ENCODE measurements around the gene NMUR1. TPM values are rescaled to one million over a fixed set of nuclear protein-coding genes. Genes with fewer than 3 reads are reported as not detected.

NMUR1 gene
- total and polyA plus RNA-seq, 3 donors from 2014 or later: 2.7 to 3.7 (median 3.2) TPM

DNA sequence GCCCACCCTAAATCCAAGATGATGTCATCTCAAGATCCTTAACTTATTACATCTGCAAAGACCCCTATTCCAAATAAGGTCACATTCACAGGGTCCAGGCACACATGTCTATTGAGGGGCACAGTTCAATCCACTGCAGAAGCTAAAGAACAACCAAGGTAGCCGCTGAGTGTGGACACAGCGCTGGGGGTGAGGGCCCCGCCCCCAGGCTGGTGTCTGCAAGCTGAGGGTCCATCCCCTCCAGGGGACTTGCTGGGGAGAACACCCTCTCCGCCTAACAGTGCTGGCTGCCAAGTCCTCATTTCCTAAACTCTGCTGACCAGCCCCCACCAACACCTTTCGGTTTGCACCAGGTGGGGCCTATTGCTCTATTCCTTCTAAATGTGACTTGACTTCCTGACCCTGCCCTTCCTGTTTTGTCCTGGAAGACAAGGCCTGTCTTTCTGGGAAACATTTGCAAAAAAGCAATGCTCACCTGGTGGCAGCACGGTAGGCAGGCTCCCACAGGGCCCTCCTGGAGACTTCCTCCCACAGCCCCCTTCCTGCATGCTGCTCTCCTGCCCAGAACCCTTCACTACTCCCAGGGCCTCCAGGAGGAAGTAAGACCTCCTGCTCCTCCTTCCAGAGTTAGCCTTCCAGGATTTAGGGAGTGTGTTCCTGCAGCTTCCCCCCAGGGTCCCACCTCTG is 38.0 kb upstream of the NMUR1 start:
- H3K4me1 ChIP-seq: no peaks in the 10 kb centered on the region
- intact Hi-C loops (cut with DNase I; ENCODE audit: low total_unique reads): no loop called here
- H3K27ac ChIP-seq: no peak overlapping the region
- no peaks in the 10 kb centered on the region for H3K36me3 ChIP-seq (ENCODE audit: low read depth, missing control alignments)
- H3K4me3 ChIP-seq: no peak overlapping the region
- no peak for DNase-seq
- TF ChIP-seq POLR2A (IDR thresholded peaks at IDR 0.05): no peak
- TF ChIP-seq, protein P1, sequence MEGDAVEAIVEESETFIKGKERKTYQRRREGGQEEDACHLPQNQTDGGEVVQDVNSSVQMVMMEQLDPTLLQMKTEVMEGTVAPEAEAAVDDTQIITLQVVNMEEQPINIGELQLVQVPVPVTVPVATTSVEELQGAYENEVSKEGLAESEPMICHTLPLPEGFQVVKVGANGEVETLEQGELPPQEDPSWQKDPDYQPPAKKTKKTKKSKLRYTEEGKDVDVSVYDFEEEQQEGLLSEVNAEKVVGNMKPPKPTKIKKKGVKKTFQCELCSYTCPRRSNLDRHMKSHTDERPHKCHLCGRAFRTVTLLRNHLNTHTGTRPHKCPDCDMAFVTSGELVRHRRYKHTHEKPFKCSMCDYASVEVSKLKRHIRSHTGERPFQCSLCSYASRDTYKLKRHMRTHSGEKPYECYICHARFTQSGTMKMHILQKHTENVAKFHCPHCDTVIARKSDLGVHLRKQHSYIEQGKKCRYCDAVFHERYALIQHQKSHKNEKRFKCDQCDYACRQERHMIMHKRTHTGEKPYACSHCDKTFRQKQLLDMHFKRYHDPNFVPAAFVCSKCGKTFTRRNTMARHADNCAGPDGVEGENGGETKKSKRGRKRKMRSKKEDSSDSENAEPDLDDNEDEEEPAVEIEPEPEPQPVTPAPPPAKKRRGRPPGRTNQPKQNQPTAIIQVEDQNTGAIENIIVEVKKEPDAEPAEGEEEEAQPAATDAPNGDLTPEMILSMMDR (IDR thresholded peaks at IDR 0.05): no peak
- H3K9me3 ChIP-seq: no peaks in the 10 kb centered on the region
- WGBS, 2 donors: 85 to 91% methylated on average over 6 of the region's 6 CpGs
- H3K27me3 ChIP-seq: no peaks in the 10 kb centered on the region

DNA sequence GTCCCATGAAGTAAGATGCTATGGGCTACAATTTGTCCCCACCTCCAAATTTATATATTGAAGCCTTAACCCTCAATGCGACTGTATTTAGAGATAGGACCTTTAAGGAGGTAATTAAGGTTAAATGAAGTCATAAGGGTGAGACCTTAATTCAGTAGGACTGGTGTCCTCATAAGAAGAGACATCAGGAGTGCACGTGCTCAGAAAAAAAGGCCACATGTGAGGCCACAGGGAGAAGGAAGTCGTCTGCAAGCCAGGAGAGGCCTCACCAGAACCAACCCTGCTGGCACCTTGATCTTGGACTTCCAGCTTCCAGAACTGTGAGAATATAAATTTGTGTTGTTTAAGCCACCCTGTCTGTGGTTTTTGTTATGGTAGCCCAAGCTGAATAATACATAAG is 36.9 kb upstream of the NMUR1 start:
- H3K27ac ChIP-seq: no peak overlapping the region
- H3K4me1 ChIP-seq: no peaks in the 10 kb centered on the region
- intact Hi-C loops (cut with DNase I; ENCODE audit: low total_unique reads): no loop called here
- H3K27me3 ChIP-seq: no peaks in the 10 kb centered on the region
- WGBS, 2 donors: 89 to 92% methylated on average over 3 of the region's 3 CpGs
- H3K9me3 ChIP-seq: no peaks in the 10 kb centered on the region
- no peak overlapping the region for H3K4me3 ChIP-seq
- no peaks in the 10 kb centered on the region for H3K36me3 ChIP-seq (ENCODE audit: low read depth, missing control alignments)
- TF ChIP-seq POLR2A (IDR thresholded peaks at IDR 0.05): no peak
- TF ChIP-seq, protein P1 (IDR thresholded peaks at IDR 0.05): no peak
- no peak for DNase-seq

DNA sequence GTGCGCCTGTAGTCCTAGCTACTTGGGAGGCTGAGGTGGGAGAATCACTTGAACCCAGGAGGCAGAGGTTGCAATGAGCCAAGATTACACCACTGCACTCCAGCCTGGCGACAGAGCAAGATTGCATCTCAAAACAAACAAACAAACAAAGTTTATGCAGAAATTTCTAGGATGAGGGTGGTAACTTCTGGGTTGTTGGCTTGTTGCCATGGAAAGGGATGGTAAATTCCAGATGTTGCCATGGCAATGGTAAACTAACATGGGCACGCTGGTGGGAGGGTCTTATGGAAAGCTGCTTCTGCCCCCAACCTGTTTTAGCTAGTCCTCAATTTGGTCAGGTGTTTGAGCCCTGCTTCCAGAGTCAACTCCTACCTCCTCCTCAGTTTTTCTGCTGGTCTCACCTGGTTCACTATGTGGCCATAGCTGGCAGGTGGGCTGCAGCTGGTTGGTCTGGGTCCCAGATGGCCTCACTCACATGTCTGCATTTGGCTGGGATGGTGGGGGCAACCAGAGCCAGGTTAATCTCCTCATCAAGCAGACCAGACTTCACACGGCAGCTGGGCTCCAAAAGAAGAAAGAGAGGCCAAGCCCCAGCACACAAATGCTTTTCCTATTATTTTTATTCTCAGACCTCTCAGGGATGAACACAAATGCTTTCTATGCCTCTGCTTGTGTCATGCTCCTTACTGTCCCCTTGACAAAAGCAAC is 35.8 kb upstream of the NMUR1 start:
- no peak overlapping the region for H3K4me3 ChIP-seq
- H3K4me1 ChIP-seq: no peaks in the 10 kb centered on the region
- no peaks in the 10 kb centered on the region for H3K36me3 ChIP-seq (ENCODE audit: low read depth, missing control alignments)
- no peak overlapping the region for H3K27ac ChIP-seq
- 82 to 89% methylated on average over 4 of the region's 4 CpGs for WGBS, 2 donors
- no peak for TF ChIP-seq POLR2A (IDR thresholded peaks at IDR 0.05)
- TF ChIP-seq, protein P1 (IDR thresholded peaks at IDR 0.05): no peak
- intact Hi-C loops (cut with DNase I; ENCODE audit: low total_unique reads): no loop called here
- no peaks in the 10 kb centered on the region for H3K9me3 ChIP-seq
- no peaks in the 10 kb centered on the region for H3K27me3 ChIP-seq
- DNase-seq: no peak

DNA sequence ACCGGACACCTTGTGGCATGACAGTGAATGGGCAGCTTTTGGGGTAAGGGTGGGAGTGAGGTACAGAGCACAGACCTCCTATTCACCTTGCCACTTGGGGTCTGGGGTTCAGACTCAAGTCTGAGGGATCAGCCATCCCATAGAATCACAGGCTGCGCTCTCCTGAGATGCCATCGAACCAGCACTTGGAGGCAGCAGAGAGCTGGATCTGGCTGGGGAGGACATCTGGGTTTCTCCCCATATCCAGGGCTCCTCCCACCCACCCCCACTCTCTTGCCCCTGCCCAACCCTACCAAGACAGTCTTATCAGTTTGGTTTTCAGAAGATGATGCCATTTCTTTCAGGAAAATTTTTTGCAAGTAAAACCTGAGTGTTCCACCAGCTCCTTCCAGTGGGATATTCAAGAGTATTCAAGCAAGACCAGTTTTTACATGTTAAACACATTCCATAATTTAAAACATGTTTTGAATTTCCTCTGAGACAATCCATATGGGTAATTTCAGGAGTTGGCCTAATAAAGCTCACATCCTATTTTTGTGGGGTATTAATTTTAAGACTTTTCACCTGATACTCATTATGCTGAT is 33.2 kb upstream of the NMUR1 start:
- Histone ChIP-seq H3K36me3 (ENCODE audit: low read depth, missing control alignments) (no peaks in the 10 kb centered on the region), H3K27ac (no peak overlapping the region), H3K27me3 (no peaks in the 10 kb centered on the region), H3K4me3 (no peak overlapping the region), H3K4me1 (no peaks in the 10 kb centered on the region), H3K9me3 (no peaks in the 10 kb centered on the region)
- intact Hi-C loops (cut with DNase I; ENCODE audit: low total_unique reads): loop anchor here (5.0 kb wide), 1 partner anchor 39 kb away; no protein-coding TSS in a partner anchor
- 43 to 54% methylated on average over 3 of the region's 3 CpGs for WGBS, 2 donors
- peak; percentile 59 for DNase-seq
- TF ChIP-seq, protein P1 (IDR thresholded peaks at IDR 0.05): peak in 2 of 3 experiments; percentile 27 to 50
- TF ChIP-seq POLR2A (IDR thresholded peaks at IDR 0.05): no peak

Measured in testis (tissue), 3 donors.